Measurements from ENCODE around the gene COL1A1.

DNA sequence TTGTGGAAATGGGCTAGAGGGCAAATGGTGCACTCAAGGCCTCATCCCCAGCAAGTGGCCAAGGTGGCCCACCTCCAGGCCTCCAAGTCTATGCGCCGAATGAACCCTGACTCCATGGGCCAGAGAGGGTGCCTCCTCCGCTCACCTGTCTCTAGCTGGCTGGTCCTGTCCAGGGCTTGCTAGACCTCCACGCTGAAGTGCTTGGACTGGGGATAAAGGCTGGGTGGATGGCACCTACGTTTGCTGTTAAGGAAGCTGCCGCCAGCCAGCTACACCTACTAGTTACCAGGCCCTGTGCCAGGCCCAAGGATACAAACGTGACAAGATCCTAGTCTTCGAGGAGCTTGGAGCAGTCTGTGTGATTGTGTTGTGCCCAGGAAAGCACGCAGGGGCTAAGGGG lies 36.4 kb downstream of the COL1A1 start:
- TF ChIP-seq, protein P1, sequence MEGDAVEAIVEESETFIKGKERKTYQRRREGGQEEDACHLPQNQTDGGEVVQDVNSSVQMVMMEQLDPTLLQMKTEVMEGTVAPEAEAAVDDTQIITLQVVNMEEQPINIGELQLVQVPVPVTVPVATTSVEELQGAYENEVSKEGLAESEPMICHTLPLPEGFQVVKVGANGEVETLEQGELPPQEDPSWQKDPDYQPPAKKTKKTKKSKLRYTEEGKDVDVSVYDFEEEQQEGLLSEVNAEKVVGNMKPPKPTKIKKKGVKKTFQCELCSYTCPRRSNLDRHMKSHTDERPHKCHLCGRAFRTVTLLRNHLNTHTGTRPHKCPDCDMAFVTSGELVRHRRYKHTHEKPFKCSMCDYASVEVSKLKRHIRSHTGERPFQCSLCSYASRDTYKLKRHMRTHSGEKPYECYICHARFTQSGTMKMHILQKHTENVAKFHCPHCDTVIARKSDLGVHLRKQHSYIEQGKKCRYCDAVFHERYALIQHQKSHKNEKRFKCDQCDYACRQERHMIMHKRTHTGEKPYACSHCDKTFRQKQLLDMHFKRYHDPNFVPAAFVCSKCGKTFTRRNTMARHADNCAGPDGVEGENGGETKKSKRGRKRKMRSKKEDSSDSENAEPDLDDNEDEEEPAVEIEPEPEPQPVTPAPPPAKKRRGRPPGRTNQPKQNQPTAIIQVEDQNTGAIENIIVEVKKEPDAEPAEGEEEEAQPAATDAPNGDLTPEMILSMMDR (IDR thresholded peaks at IDR 0.05), result no peak
- TF ChIP-seq POLR2A (IDR thresholded peaks at IDR 0.05), result no peak

Data from testis (tissue), 2 donors.